CD14-positive monocyte (primary cell): ENCODE measurements around the gene FAM76A. TPM values are rescaled to one million over a fixed set of nuclear protein-coding genes. Genes with fewer than 3 reads are reported as not detected.

Experiments
- DNase-seq, 3 donors: peaks; one replicate each; pipeline ENCODE4 v3.0.0-alpha.2; 2011 to 2022
- H2AFZ ChIP-seq: 2 replicates; pipeline ENCODE4 v1.6.0; 2012; ENCODE audit warnings: mild to moderate bottlenecking, low read depth, low read length, inconsistent platforms; ENCODE audit not compliant: insufficient read depth, poor library complexity, severe bottlenecking
- H3K27ac ChIP-seq, 2 donors: 1 replicate in 1 of 2; 2 replicates in 1 of 2; pipeline ENCODE4 v1.5.1; 2012 to 2013; ENCODE audit warnings: low read length in 2 of 2, control low read depth in 1 of 2, inconsistent platforms in 1 of 2, low read depth in 1 of 2, mild to moderate bottlenecking in 1 of 2
- H3K27me3 ChIP-seq, 2 donors: one replicate each; pipeline versions ENCODE4 v1.6.0 to v1.6.1; 2011 to 2013; ENCODE audit warnings: low read length in 2 of 2; ENCODE audit not compliant: control insufficient read depth in 2 of 2, insufficient read depth in 2 of 2
- H3K36me3 ChIP-seq, 2 donors: replicated peaks in 1 of 2; 1 replicate in 1 of 2; 2 replicates in 1 of 2; pipeline versions ENCODE4 v1.5.1 to v1.6.1; 2012 to 2013; ENCODE audit warnings: low read length in 2 of 2, control low read depth in 1 of 2, inconsistent platforms in 1 of 2, mild to moderate bottlenecking in 1 of 2; ENCODE audit not compliant: insufficient read depth in 2 of 2, control insufficient read depth in 1 of 2
- H3K4me1 ChIP-seq, 2 donors: 1 replicate in 1 of 2; 2 replicates in 1 of 2; pipeline versions ENCODE4 v1.5.1 to v1.6.1; 2012 to 2013; ENCODE audit warnings: low read length in 2 of 2, control low read depth in 1 of 2, inconsistent platforms in 1 of 2, mild to moderate bottlenecking in 1 of 2, moderate library complexity in 1 of 2; ENCODE audit not compliant: insufficient read depth in 2 of 2, control insufficient read depth in 1 of 2
- H3K4me2 ChIP-seq: replicated peaks from 2 replicates; pipeline ENCODE3; 2012; ENCODE audit warnings: low read length, moderate library complexity, mild to moderate bottlenecking; ENCODE audit not compliant: poor library complexity, severe bottlenecking; ENCODE audit errors: extremely low read depth
- H3K4me3 ChIP-seq, 3 experiments: fragments of 200-600 bp in 1 of 3; sonication (generic) in 1 of 3; replicated peaks in 1 of 3; 1 replicate in 2 of 3; 2 replicates in 1 of 3; pipeline ENCODE4 v1.5.1; 2011 to 2013; ENCODE audit warnings: low read length in 3 of 3, mild to moderate bottlenecking in 3 of 3, control low read depth in 2 of 3, low read depth in 2 of 3, inconsistent platforms in 1 of 3, moderate library complexity in 1 of 3
- H3K79me2 ChIP-seq: 2 replicates; pipeline ENCODE4 v1.6.0; 2012; ENCODE audit warnings: mild to moderate bottlenecking, control low read depth, inconsistent platforms, low read length, moderate library complexity; ENCODE audit not compliant: insufficient read depth
- H3K9ac ChIP-seq: 2 replicates; pipeline ENCODE4 v1.6.0; 2017; ENCODE audit warnings: low read length, mild to moderate bottlenecking; ENCODE audit not compliant: insufficient read depth, poor library complexity, severe bottlenecking
- H3K9me3 ChIP-seq, 2 donors: replicated peaks in 1 of 2; 1 replicate in 1 of 2; 2 replicates in 1 of 2; pipeline versions ENCODE4 v1.5.1 to v1.6.1; 2012 to 2013; ENCODE audit warnings: low read length in 2 of 2, control low read depth in 1 of 2; ENCODE audit not compliant: control insufficient read depth in 1 of 2, insufficient read depth in 1 of 2
- H4K20me1 ChIP-seq: 2 replicates; pipeline ENCODE4 v1.6.0; 2012; ENCODE audit warnings: mild to moderate bottlenecking, low read length, control low read depth, moderate library complexity; ENCODE audit not compliant: insufficient read depth
- H3K27ac Mint-ChIP-seq, 7 donors: one replicate each; pipeline ENCODE4 v1.8.0; 2020; ENCODE audit warnings: mild to moderate bottlenecking in 7 of 7, mixed read lengths in 7 of 7, moderate library complexity in 6 of 7, inconsistent platforms in 2 of 7
- H3K27me3 Mint-ChIP-seq, 3 donors: one replicate each; pipeline ENCODE4 v1.8.0; 2021 to 2022; ENCODE audit warnings: low read depth in 3 of 3, mild to moderate bottlenecking in 3 of 3, mixed read lengths in 3 of 3, moderate library complexity in 3 of 3, inconsistent platforms in 1 of 3
- H3K36me3 Mint-ChIP-seq, 2 donors: one replicate each; pipeline ENCODE4 v1.8.0; 2020; ENCODE audit warnings: mixed read lengths in 2 of 2, inconsistent platforms in 1 of 2, mild to moderate bottlenecking in 1 of 2
- H3K4me1 Mint-ChIP-seq: one replicate; pipeline ENCODE4 v1.8.0; 2020; ENCODE audit warnings: mild to moderate bottlenecking, mixed read lengths
- H3K4me3 Mint-ChIP-seq, 2 donors: one replicate each; pipeline ENCODE4 v1.8.0; 2020; ENCODE audit warnings: mild to moderate bottlenecking in 2 of 2, mixed read lengths in 2 of 2, moderate library complexity in 1 of 2
- H3K9me3 Mint-ChIP-seq, 7 donors: one replicate each; pipeline ENCODE4 v1.8.0; 2020 to 2022; ENCODE audit warnings: mixed read lengths in 7 of 7, mild to moderate bottlenecking in 6 of 7, moderate library complexity in 6 of 7, inconsistent platforms in 2 of 7
- CTCF ChIP-seq: fragments of 200-600 bp; IDR thresholded peaks from one replicate; pipeline ENCODE4 v1.8.0; 2022; ENCODE audit warnings: antibody characterized with exemption, mild to moderate bottlenecking
- WGBS: methylation state at CpG from one replicate; pipeline ENCODE4 v1.1.5; 2013; ENCODE audit warnings: missing lambda C conversion rate; ENCODE audit not compliant: insufficient coverage; 5-methylcytosine and 5-hydroxymethylcytosine counted together
- intact Hi-C, 2 donors: fragments of 100-400 bp; cut with micrococcal nuclease; formaldehyde crosslinking; loops; one replicate each; pipeline versions ENCODE4 v1.15.0 to v1.15.1; 2023
- polyA plus RNA-seq, 3 donors: library from polyadenylated mRNA; depleted of rRNA in 1 of 3; unstranded in 2 of 3; stranded (reverse) in 1 of 3; fragments of 300-500 nt in 2 of 3; fragments of >200 nt in 1 of 3; fragmentation: Illumina TruSeq in 2 of 3; gene quantifications; 1 replicate in 2 of 3; 2 replicates in 1 of 3; pipeline ENCODE4 v1.2.3, GENCODE V29; 2012 to 2021

FAM76A gene
- polyA plus RNA-seq, 3 donors = 9.1 to 10.9 (median 10.3) TPM

- H3K36me3 Mint-ChIP-seq = peaks cover 11 to 15% of the 10 kb centered on the region in 2 donors
- H3K27me3 Mint-ChIP-seq = peaks cover 0 to under 1% (median 0%) of the 10 kb centered on the region in 3 donors
- no CpG with 5 or more reads among the region's 1 CpG for WGBS
- Histone ChIP-seq H3K4me3 (no peak overlapping the region), H3K36me3 (peaks cover 2 to 14% of the 10 kb centered on the region in 2 donors), H4K20me1 (peaks cover 100% of the 10 kb centered on the region), H3K9me3 (no peaks in the 10 kb centered on the region), H3K27ac (peak overlapping the region in 1 of 2 donors; percentile 2), H3K4me1 (peaks cover 29 to 44% of the 10 kb centered on the region in 2 donors), H3K9ac (no peak overlapping the region), H2AFZ (no peak overlapping the region), H3K4me2 (no peak overlapping the region), H3K79me2 (peaks cover 95% of the 10 kb centered on the region), H3K27me3 (no peaks in the 10 kb centered on the region)
- intact Hi-C loops = no loop called here
- H3K9me3 Mint-ChIP-seq = no peaks in the 10 kb centered on the region
- H3K4me3 Mint-ChIP-seq = no peak overlapping the region
- peaks cover 48% of the 10 kb centered on the region for H3K4me1 Mint-ChIP-seq
- TF ChIP-seq CTCF = no peak
- H3K27ac Mint-ChIP-seq = peak overlapping the region in 1 of 7 donors; percentile 10
- DNase-seq = no peak
Observed at GRCh38 chr1:27784700-27785099, 58.9 kb downstream of the FAM76A start.

GRCh38 chr1:27785781-27786455 is 60.2 kb downstream of the FAM76A start:
- peaks cover 24 to 39% of the 10 kb centered on the region in 2 donors for H3K4me1 ChIP-seq
- H3K36me3 ChIP-seq = peaks cover 2 to 21% of the 10 kb centered on the region in 2 donors

More at GRCh38 chr1:27785781-27786455, 60.2 kb downstream of the FAM76A start:
- no peak for DNase-seq
- H3K4me1 Mint-ChIP-seq = peaks cover 43% of the 10 kb centered on the region
- H2AFZ ChIP-seq = no peak overlapping the region
- no peak for TF ChIP-seq CTCF
- no peaks in the 10 kb centered on the region for H3K27me3 Mint-ChIP-seq
- intact Hi-C loops = no loop called here
- H3K9ac ChIP-seq = no peak overlapping the region
- peaks cover 97% of the 10 kb centered on the region for H4K20me1 ChIP-seq
- H3K9me3 ChIP-seq = no peaks in the 10 kb centered on the region
- peak overlapping the region in 1 of 2 donors; percentile 10 for H3K27ac ChIP-seq
- H3K9me3 Mint-ChIP-seq = peaks cover 0 to 2% (median 0%) of the 10 kb centered on the region in 7 donors
- peak overlapping the region in 4 of 7 donors; percentile 1 to 73 (median 29) for H3K27ac Mint-ChIP-seq
- no peak overlapping the region for H3K4me3 ChIP-seq
- no peak overlapping the region for H3K4me3 Mint-ChIP-seq
- H3K36me3 Mint-ChIP-seq = peaks cover 15 to 22% of the 10 kb centered on the region in 2 donors
- peaks cover 83% of the 10 kb centered on the region for H3K79me2 ChIP-seq
- no peak overlapping the region for H3K4me2 ChIP-seq
- no peaks in the 10 kb centered on the region for H3K27me3 ChIP-seq
